Activated CD8-positive, alpha-beta T cell treated with anti-CD3 and anti-CD28 coated beads for 36 hours (primary cell): ENCODE measurements around the gene SNRPA1. TPM values are rescaled to one million over a fixed set of nuclear protein-coding genes. Genes with fewer than 3 reads are reported as not detected.
A peak's percentile ranks its signal among the peaks of the same experiment; 100 is the strongest.
"Not testable (repeated sequence)": the region's sequence is repeated elsewhere in the genome, so short reads cannot be mapped to it uniquely, and the experiment has no call there.

Source experiments
- ATAC-seq: fragments of 200-7000 bp; cut with Tn5 transposase; one replicate; pipeline ENCODE4 v1.10.0; 2021; ENCODE audit warnings: mild to moderate bottlenecking, moderate library complexity
- CTCF ChIA-PET: fragments of 350-600 bp; sonication (Branson Sonifier 250); formaldehyde crosslinking; loops from one replicate; lab custom pipeline; 2021; ENCODE audit warnings: antibody characterized with exemption; lab: Charles Lee
- POLR2A ChIA-PET: fragments of 350-600 bp; sonication (Branson Sonifier 250); formaldehyde crosslinking; loops from one replicate; lab custom pipeline; 2021; ENCODE audit warnings: antibody characterized with exemption; lab: Charles Lee
- DNase-seq: peaks from one replicate; pipeline ENCODE4 v3.0.0-alpha.2; 2020
- H3K27ac Mint-ChIP-seq: one replicate; pipeline ENCODE4 v1.8.0; 2021; ENCODE audit warnings: mild to moderate bottlenecking, mixed read lengths
- H3K27me3 Mint-ChIP-seq: one replicate; pipeline ENCODE4 v1.8.0; 2021; ENCODE audit warnings: mixed read lengths
- H3K36me3 Mint-ChIP-seq: one replicate; pipeline ENCODE4 v1.8.0; 2021; ENCODE audit warnings: low read depth, mixed read lengths
- H3K4me1 Mint-ChIP-seq: one replicate; pipeline ENCODE4 v1.8.0; 2021; ENCODE audit warnings: low read depth, mixed read lengths
- H3K4me3 Mint-ChIP-seq: one replicate; pipeline ENCODE4 v1.8.0; 2021; ENCODE audit warnings: mild to moderate bottlenecking, moderate library complexity, mixed read lengths
- H3K9me3 Mint-ChIP-seq: one replicate; pipeline ENCODE4 v1.8.0; 2021; ENCODE audit warnings: mixed read lengths
- intact Hi-C: fragments of 100-400 bp; cut with micrococcal nuclease; formaldehyde crosslinking; loops from one replicate; pipeline ENCODE4 v1.10.0; 2022
- total RNA-seq, 2 experiments: library from RNA; stranded (reverse); gene quantifications; one replicate each; pipeline ENCODE4 v1.2.3, GENCODE V29; 2021
- TF ChIP-seq, protein P1 (sequence below): fragments of 200-600 bp; IDR thresholded peaks from one replicate; pipeline ENCODE4 v1.8.0; 2022; ENCODE audit warnings: antibody characterized with exemption, mild to moderate bottlenecking

SNRPA1 gene
- total RNA-seq, 2 experiments from 2014 or later: 243 to 249 TPM

DNA sequence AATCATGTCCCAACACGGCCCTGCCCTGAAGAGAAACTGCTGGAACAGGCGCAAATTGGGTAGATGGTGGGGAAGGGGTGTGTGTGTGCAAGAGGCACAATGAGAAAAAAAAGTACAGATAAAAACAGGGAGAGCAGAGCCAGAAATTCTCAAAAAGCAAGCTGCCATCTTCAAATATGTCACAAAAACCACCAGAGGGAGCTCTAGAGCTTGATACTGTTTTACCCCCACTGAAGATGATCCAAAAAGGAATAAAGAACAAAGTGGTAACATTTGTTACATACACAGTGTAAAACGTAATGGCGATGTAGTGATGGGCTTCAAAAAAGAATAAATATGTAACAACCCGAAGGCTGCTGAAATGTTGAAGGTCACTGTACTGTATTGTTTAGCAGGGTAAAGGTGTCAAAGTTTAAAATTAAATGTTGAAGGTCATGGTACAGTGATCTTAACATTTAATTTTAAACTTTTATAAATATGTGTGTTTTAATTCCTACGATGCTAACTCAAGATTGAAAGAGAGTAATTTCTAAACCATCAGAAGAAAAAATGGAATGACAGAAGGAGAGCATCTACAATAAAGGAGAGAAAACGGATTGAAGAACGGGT, 6.0 kb downstream of the SNRPA1 start:
- no peaks in the 10 kb centered on the region for H3K9me3 Mint-ChIP-seq
- CTCF ChIA-PET: interaction anchor here (0.8 to 2.9 kb wide), 29 partner anchors 9 to 361 kb away, joined by 3 to 21 read pairs (median 4); no protein-coding TSS in a partner anchor
- intact Hi-C loops: no loop called here
- H3K27ac Mint-ChIP-seq: peak overlapping the region; percentile 44
- TF ChIP-seq, protein P1, sequence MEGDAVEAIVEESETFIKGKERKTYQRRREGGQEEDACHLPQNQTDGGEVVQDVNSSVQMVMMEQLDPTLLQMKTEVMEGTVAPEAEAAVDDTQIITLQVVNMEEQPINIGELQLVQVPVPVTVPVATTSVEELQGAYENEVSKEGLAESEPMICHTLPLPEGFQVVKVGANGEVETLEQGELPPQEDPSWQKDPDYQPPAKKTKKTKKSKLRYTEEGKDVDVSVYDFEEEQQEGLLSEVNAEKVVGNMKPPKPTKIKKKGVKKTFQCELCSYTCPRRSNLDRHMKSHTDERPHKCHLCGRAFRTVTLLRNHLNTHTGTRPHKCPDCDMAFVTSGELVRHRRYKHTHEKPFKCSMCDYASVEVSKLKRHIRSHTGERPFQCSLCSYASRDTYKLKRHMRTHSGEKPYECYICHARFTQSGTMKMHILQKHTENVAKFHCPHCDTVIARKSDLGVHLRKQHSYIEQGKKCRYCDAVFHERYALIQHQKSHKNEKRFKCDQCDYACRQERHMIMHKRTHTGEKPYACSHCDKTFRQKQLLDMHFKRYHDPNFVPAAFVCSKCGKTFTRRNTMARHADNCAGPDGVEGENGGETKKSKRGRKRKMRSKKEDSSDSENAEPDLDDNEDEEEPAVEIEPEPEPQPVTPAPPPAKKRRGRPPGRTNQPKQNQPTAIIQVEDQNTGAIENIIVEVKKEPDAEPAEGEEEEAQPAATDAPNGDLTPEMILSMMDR: peak; percentile 81
- ATAC-seq (peak; percentile 43), DNase-seq (no peak)
- no peak overlapping the region for H3K4me3 Mint-ChIP-seq
- no peaks in the 10 kb centered on the region for H3K27me3 Mint-ChIP-seq
- peaks cover 81% of the 10 kb centered on the region for H3K36me3 Mint-ChIP-seq
- POLR2A ChIA-PET: interaction anchor here (1.0 to 8.2 kb wide), 4 partner anchors 7 to 318 kb away, joined by 3 to 133 read pairs (median 5); no protein-coding TSS in a partner anchor
- peaks cover 51% of the 10 kb centered on the region for H3K4me1 Mint-ChIP-seq

DNA sequence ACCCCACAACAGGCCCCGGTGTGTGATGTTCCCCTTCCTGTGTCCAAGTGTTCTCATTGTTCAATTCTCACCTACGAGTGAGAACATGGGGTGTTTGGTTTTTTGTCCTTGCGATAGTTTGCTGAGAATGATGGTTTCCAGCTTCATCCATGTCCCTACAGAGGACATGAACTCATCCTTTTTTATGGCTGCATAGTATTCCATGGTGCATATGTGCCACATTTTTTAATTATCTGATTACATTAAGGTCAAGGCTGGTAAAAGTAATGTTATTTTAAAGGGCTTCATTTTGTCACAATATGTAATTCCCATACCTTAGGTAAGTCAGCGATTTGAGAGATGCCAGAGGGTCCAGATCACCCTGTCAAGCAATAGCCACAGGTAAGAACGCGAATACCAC, 7.7 kb downstream of the SNRPA1 start:
- H3K27me3 Mint-ChIP-seq, ATAC-seq, H3K9me3 Mint-ChIP-seq, intact Hi-C loops, H3K4me3 Mint-ChIP-seq, DNase-seq, H3K27ac Mint-ChIP-seq: not testable (repeated sequence)
- Mint-ChIP-seq H3K36me3 (peaks cover 80% of the 10 kb centered on the region), H3K4me1 (peaks cover 40% of the 10 kb centered on the region)
- CTCF ChIA-PET: interaction anchor here (1.2 to 2.9 kb wide), 8 partner anchors 9 to 356 kb away, joined by 3 to 21 read pairs (median 10); no protein-coding TSS in a partner anchor
- POLR2A ChIA-PET: interaction anchor here (1.1 kb wide), 1 partner anchor 11 kb away, joined by 4 read pairs; no protein-coding TSS in a partner anchor

DNA sequence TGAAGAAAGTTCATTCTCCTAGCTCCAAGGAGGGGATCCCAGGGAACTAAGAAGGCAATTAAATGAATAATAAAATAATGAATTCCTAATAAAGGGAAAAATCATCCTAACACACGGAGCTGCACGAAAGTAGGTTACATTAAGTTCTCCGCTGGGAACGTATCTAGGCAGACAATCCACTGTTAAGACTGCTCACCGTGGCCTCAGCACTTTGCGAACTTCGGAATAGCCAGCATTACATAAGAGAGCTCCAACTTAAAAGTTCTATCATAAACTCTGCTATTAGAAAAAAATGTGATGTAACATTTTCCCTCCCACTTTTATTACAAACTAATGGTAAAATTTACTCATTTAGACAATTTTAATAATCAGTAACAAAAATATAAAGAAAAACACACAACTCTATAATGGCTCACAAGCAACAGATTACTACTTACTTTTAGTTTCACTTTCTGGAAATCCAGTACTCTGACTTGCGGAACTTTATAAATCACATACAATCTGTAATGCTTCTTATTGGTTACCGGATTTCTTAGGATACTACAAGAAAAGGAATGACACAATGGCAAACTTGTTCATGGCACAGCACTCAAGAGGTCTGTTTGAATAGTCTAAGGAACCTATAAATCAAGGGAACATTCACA, 8.5 kb downstream of the SNRPA1 start:
- DNase-seq (no peak), ATAC-seq (no peak)
- intact Hi-C loops: no loop called here
- H3K9me3 Mint-ChIP-seq: no peaks in the 10 kb centered on the region
- CTCF ChIA-PET: interaction anchor here (0.6 to 3.1 kb wide), 7 partner anchors 8 to 355 kb away, joined by 3 to 12 read pairs (median 8); partner anchors contain the start of gene SNRPA1
- H3K36me3 Mint-ChIP-seq: peaks cover 81% of the 10 kb centered on the region
- TF ChIP-seq, protein P1: no peak
- H3K4me3 Mint-ChIP-seq: no peak overlapping the region
- H3K27ac Mint-ChIP-seq: no peak overlapping the region
- peaks cover 33% of the 10 kb centered on the region for H3K4me1 Mint-ChIP-seq
- H3K27me3 Mint-ChIP-seq: no peaks in the 10 kb centered on the region
- POLR2A ChIA-PET: interaction anchor here (9.5 kb wide), 1 partner anchor 6 kb away, joined by 133 read pairs; the partner anchor contains the start of gene SNRPA1

DNA sequence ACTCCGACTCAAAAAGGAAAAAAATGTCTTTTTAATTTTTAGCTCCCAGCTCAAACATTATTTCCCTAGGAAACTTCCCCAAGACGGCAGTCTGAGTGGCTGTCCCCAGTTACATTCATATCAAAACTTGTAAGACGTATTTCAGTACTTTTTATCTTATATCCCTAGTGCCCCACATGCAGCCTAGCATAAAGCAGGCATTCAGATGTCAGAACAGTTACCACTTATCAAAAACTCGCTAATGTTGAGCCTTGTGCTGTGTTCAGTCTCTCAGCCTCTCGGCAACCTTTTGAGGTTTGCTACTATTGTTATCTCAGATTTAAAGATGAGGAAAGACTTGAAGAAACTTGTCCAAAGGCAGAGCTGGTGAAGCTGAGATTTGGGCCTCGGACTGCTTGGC, 11.1 kb downstream of the SNRPA1 start:
- DNase-seq (no peak), ATAC-seq (no peak)
- H3K36me3 Mint-ChIP-seq: peaks cover 80% of the 10 kb centered on the region
- H3K4me1 Mint-ChIP-seq: peaks cover 16% of the 10 kb centered on the region
- H3K4me3 Mint-ChIP-seq: no peak overlapping the region
- TF ChIP-seq, protein P1: no peak
- no peaks in the 10 kb centered on the region for H3K27me3 Mint-ChIP-seq
- no peak overlapping the region for H3K27ac Mint-ChIP-seq
- intact Hi-C loops: no loop called here
- POLR2A ChIA-PET: interaction anchor here (1.0 to 9.5 kb wide), 2 partner anchors 8 to 358 kb away, joined by 3 to 133 read pairs; partner anchors contain the start of gene SNRPA1
- no peaks in the 10 kb centered on the region for H3K9me3 Mint-ChIP-seq
- CTCF ChIA-PET: interaction anchor here (1.0 to 3.1 kb wide), 3 partner anchors 275 to 357 kb away, joined by 3 to 12 read pairs (median 3); no protein-coding TSS in a partner anchor

DNA sequence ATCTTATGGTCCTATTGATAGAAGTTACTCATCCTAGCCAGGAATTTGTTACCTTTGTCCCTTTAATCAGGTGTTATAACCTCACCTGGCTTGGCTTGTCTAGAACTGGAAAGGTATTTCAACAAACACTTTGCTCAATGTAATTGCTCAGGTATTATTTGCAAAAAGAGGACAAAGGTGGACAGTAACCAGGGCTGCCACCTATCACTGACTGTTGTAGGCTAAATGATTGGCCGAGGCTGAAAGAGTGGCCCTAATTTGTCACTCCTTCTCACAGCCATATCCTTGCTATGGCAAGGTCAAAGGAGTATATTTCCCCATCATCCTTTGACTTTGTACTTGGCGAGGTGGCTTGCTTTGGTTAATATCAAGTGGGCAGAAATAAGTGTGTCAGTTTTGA, 15.0 kb downstream of the SNRPA1 start:
- POLR2A ChIA-PET: interaction anchor here (1.0 to 9.5 kb wide), 3 partner anchors 12 to 41 kb away, joined by 3 to 133 read pairs (median 3); partner anchors contain the start of genes CHSY1 and SNRPA1

More for the DNA sequence above, 15.0 kb downstream of the SNRPA1 start:
- peaks cover 21% of the 10 kb centered on the region for H3K4me1 Mint-ChIP-seq
- no peak overlapping the region for H3K4me3 Mint-ChIP-seq
- CTCF ChIA-PET: interaction anchor here (1.3 kb wide), 1 partner anchor 9 kb away, joined by 3 read pairs; no protein-coding TSS in a partner anchor
- peaks cover 54% of the 10 kb centered on the region for H3K36me3 Mint-ChIP-seq
- intact Hi-C loops: no loop called here
- ATAC-seq (no peak), DNase-seq (no peak)
- TF ChIP-seq, protein P1: no peak
- H3K27me3 Mint-ChIP-seq: no peaks in the 10 kb centered on the region
- no peak overlapping the region for H3K27ac Mint-ChIP-seq
- no peaks in the 10 kb centered on the region for H3K9me3 Mint-ChIP-seq
